ENCODE results near the gene ITPR2. TPM values are rescaled to one million over a fixed set of nuclear protein-coding genes. Genes with fewer than 3 reads are reported as not detected.
"Not testable (repeated sequence)": the region's sequence is repeated elsewhere in the genome, so short reads cannot be mapped to it uniquely, and the experiment has no call there.

Gene ITPR2
- total RNA-seq, 1 experiment from 2014 or later, result 14.3 TPM

DNA sequence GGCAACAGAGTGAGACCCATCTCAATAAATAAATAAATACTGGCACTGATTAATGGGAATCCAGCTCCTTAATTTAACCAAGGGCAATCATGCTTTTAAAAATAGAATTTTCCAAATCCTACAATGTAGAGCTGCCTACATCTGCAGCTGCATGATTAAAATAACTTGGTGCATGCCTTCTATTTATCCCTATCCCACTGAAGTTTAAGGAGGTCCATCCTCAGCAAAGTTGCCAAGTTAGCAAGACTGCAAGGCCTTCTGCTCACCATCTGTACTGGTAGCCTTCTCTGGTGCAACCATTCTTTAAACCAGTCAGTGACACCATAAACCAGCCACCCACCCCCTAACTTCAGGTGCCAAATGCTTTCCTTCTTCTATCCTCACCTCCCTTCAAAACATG, 226.1 kb downstream of the ITPR2 start:
- Mint-ChIP-seq H3K27me3 (ENCODE audit: insufficient read depth, unreplicated experiment) (no peaks in the 10 kb centered on the region), H3K27ac (ENCODE audit: low read depth, unreplicated experiment) (no peak overlapping the region), H3K36me3 (ENCODE audit: insufficient read depth, unreplicated experiment) (peaks cover 2% of the 10 kb centered on the region), H3K4me1 (ENCODE audit: insufficient read depth, unreplicated experiment) (no peaks in the 10 kb centered on the region), H3K4me3 (ENCODE audit: unreplicated experiment) (no peak overlapping the region), H3K9me3 (ENCODE audit: unreplicated experiment) (no peaks in the 10 kb centered on the region)
- BruUV-seq (replicated peaks), result no TSS peak
- CTCF ChIA-PET, result interaction anchor here (0.8 to 1.0 kb wide), 2 partner anchors 9 to 278 kb away, joined by 3 read pairs; no protein-coding TSS in a partner anchor
- intact Hi-C loops (cut with micrococcal nuclease), result no loop called here
- DNase-seq (ENCODE audit: unreplicated experiment), result no peak
- TF ChIP-seq, protein P1, sequence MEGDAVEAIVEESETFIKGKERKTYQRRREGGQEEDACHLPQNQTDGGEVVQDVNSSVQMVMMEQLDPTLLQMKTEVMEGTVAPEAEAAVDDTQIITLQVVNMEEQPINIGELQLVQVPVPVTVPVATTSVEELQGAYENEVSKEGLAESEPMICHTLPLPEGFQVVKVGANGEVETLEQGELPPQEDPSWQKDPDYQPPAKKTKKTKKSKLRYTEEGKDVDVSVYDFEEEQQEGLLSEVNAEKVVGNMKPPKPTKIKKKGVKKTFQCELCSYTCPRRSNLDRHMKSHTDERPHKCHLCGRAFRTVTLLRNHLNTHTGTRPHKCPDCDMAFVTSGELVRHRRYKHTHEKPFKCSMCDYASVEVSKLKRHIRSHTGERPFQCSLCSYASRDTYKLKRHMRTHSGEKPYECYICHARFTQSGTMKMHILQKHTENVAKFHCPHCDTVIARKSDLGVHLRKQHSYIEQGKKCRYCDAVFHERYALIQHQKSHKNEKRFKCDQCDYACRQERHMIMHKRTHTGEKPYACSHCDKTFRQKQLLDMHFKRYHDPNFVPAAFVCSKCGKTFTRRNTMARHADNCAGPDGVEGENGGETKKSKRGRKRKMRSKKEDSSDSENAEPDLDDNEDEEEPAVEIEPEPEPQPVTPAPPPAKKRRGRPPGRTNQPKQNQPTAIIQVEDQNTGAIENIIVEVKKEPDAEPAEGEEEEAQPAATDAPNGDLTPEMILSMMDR (IDR thresholded peaks at IDR 0.05; ENCODE audit: unreplicated experiment), result no peak
- POLR2A ChIA-PET, result interaction anchor here (1.0 kb wide), 1 partner anchor 39 kb away, joined by 3 read pairs; no protein-coding TSS in a partner anchor

DNA sequence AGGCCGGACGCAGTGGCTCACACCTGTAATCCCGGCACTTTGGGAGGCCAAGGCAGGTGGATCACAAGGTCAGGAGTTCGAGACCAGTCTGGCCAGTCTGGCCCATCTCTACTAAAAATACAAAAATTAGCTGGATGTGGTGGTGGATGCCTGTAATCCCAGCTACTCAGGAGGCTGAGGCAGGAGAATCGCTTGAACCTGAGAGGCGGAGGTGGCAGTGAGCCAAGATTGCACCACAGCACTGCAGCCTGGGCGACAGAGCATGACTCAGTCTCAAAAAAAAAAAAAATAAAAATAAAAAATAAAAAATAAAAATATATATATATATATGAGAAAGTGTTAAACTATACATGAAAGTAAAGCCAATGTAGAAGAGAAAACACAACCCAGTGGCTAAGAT, 228.2 kb downstream of the ITPR2 start:
- peak; percentile 5 for DNase-seq (ENCODE audit: unreplicated experiment)
- H3K27ac Mint-ChIP-seq (ENCODE audit: low read depth, unreplicated experiment); BruUV-seq (replicated peaks); H3K9me3 Mint-ChIP-seq (ENCODE audit: unreplicated experiment); H3K27me3 Mint-ChIP-seq (ENCODE audit: insufficient read depth, unreplicated experiment); intact Hi-C loops (cut with micrococcal nuclease); H3K36me3 Mint-ChIP-seq (ENCODE audit: insufficient read depth, unreplicated experiment); H3K4me3 Mint-ChIP-seq (ENCODE audit: unreplicated experiment); H3K4me1 Mint-ChIP-seq (ENCODE audit: insufficient read depth, unreplicated experiment): not testable (repeated sequence)
- CTCF ChIA-PET, result interaction anchor here (0.9 to 2.1 kb wide), 4 partner anchors 9 to 281 kb away, joined by 3 to 9 read pairs (median 4); no protein-coding TSS in a partner anchor
- POLR2A ChIA-PET, result interaction anchor here (1.0 kb wide), 1 partner anchor 11 kb away, joined by 3 read pairs; no protein-coding TSS in a partner anchor

DNA sequence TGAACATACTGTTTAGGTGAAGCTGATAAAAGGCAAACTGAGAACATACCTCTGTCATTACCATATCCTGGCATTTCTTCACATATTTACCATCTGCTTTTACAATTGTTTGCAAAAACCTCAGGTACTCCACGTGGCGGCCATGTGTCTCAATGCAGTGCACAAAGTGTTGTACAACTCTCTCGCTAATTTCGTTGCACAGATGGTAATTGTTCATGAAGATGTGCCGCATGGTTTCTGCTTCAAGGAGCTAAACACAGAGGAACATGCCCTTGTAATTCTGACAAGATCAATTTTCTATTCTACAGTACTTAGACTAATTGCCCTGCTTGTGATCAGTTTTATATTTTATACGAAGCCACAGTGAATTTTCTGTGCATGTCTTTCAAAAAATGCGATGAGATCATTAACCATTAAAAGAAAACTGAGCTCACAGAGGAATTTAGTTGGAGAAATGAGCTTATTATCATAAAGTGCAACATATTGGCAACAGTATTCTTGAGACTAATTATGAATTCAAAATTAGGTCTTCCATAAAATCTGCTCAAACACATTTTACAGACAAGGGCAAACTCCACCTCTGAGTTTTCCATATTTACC, 233.8 kb downstream of the ITPR2 start:
- POLR2A ChIA-PET, result interaction anchor here (1.4 kb wide), 1 partner anchor 15 kb away, joined by 3 read pairs; no protein-coding TSS in a partner anchor
- no TSS peak for BruUV-seq (replicated peaks)
- Mint-ChIP-seq H3K27me3 (ENCODE audit: insufficient read depth, unreplicated experiment) (no peaks in the 10 kb centered on the region), H3K4me1 (ENCODE audit: insufficient read depth, unreplicated experiment) (no peaks in the 10 kb centered on the region), H3K36me3 (ENCODE audit: insufficient read depth, unreplicated experiment) (peaks cover 13% of the 10 kb centered on the region), H3K9me3 (ENCODE audit: unreplicated experiment) (no peaks in the 10 kb centered on the region), H3K4me3 (ENCODE audit: unreplicated experiment) (no peak overlapping the region), H3K27ac (ENCODE audit: low read depth, unreplicated experiment) (no peak overlapping the region)
- no peak for DNase-seq (ENCODE audit: unreplicated experiment)
- TF ChIP-seq, protein P1 (IDR thresholded peaks at IDR 0.05; ENCODE audit: unreplicated experiment), result no peak
- intact Hi-C loops (cut with micrococcal nuclease), result no loop called here
- CTCF ChIA-PET, result no interaction called here

DNA sequence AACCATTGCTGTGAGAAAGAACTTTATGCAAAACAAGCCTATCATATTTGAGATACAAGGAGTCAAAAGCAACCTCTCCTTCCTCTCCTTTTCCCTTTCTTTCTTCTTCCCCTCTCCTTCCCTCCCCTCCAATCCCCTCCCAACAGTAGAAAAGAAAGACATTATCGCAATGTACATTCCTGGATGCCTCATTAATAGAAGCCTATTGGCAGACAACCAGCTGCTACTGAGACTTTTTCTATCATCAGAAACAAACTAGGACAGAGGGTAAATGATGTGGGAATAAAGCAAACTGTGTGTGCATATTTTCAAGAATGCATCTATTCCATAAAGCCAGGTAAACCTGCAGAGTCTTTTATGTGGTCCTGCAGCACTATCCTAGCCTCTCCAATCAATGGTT, 237.2 kb downstream of the ITPR2 start:
- no peak overlapping the region for H3K4me3 Mint-ChIP-seq (ENCODE audit: unreplicated experiment)
- H3K27ac Mint-ChIP-seq (ENCODE audit: low read depth, unreplicated experiment), result no peak overlapping the region
- intact Hi-C loops (cut with micrococcal nuclease), result no loop called here
- DNase-seq (ENCODE audit: unreplicated experiment), result no peak
- no peaks in the 10 kb centered on the region for H3K4me1 Mint-ChIP-seq (ENCODE audit: insufficient read depth, unreplicated experiment)
- H3K9me3 Mint-ChIP-seq (ENCODE audit: unreplicated experiment), result no peaks in the 10 kb centered on the region
- no TSS peak for BruUV-seq (replicated peaks)
- H3K36me3 Mint-ChIP-seq (ENCODE audit: insufficient read depth, unreplicated experiment), result peaks cover 6% of the 10 kb centered on the region
- POLR2A ChIA-PET, result interaction anchor here (0.6 kb wide), 1 partner anchor 608 kb away, joined by 3 read pairs; no protein-coding TSS in a partner anchor
- no peaks in the 10 kb centered on the region for H3K27me3 Mint-ChIP-seq (ENCODE audit: insufficient read depth, unreplicated experiment)
- TF ChIP-seq, protein P1 (IDR thresholded peaks at IDR 0.05; ENCODE audit: unreplicated experiment), result no peak
- CTCF ChIA-PET, result interaction anchor here (0.6 to 0.7 kb wide), 3 partner anchors 15 to 523 kb away, joined by 3 read pairs; no protein-coding TSS in a partner anchor
